Caki2 (cell line): ENCODE results near the gene PRR14L. TPM values are rescaled to one million over a fixed set of nuclear protein-coding genes. Genes with fewer than 3 reads are reported as not detected.
"Not testable (repeated sequence)": the region's sequence is repeated elsewhere in the genome, so short reads cannot be mapped to it uniquely, and the experiment has no call there.

ENCODE experiments used
- DNase-seq: peaks from one replicate; pipeline ENCODE4 v3.0.0-alpha.2; 2015; ENCODE audit warnings: low read depth
- in situ Hi-C: cut with HindIII; loops from 2 replicates; pipeline ENCODE4 v1.10.0; 2016; ENCODE audit warnings: low sequenced_read_pairs, low pct_unique_long_range_greater_than_20kb, mixed read lengths
- total RNA-seq: library from RNA; depleted of rRNA; stranded (reverse); fragments of >200 nt; shearing (Covaris generic); gene quantifications from 2 replicates; pipeline ENCODE4 v1.2.3, GENCODE V29; 2014; ENCODE audit warnings: low replicate concordance

The PRR14L gene
- total RNA-seq, 1 experiment from 2014 or later = 5.5 TPM

DNA sequence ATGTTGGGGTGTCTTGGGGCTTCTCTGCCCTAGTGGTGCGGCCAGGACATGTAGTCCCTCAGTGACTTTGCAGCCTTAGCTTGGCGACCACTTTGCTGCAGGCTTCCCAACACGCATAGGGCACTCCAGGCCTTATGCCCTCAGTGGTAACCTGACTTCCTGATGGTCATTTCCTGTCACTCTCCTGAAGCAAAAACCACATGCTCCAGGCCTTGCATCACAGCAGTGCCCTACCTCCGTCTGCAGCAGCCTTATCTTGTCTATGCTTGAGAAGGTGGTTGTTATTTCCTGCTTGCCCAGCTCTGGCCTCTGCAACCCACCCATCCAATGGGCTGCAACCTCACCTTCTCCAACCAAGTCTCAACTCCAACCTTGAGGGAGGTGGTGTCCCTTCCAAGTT, 54.5 kb downstream of the PRR14L start:
- no peak for DNase-seq
- in situ Hi-C loops = no loop called here

GRCh38 chr22:31694046-31694445, 55.9 kb downstream of the PRR14L start:
- in situ Hi-C loops, DNase-seq: not testable (repeated sequence)

GRCh38 chr22:31692186-31692886, 57.6 kb downstream of the PRR14L start:
- no peak for DNase-seq
- in situ Hi-C loops = no loop called here

- in situ Hi-C loops = no loop called here
Measured at GRCh38 chr22:31691408-31691807, 58.5 kb downstream of the PRR14L start.

DNA sequence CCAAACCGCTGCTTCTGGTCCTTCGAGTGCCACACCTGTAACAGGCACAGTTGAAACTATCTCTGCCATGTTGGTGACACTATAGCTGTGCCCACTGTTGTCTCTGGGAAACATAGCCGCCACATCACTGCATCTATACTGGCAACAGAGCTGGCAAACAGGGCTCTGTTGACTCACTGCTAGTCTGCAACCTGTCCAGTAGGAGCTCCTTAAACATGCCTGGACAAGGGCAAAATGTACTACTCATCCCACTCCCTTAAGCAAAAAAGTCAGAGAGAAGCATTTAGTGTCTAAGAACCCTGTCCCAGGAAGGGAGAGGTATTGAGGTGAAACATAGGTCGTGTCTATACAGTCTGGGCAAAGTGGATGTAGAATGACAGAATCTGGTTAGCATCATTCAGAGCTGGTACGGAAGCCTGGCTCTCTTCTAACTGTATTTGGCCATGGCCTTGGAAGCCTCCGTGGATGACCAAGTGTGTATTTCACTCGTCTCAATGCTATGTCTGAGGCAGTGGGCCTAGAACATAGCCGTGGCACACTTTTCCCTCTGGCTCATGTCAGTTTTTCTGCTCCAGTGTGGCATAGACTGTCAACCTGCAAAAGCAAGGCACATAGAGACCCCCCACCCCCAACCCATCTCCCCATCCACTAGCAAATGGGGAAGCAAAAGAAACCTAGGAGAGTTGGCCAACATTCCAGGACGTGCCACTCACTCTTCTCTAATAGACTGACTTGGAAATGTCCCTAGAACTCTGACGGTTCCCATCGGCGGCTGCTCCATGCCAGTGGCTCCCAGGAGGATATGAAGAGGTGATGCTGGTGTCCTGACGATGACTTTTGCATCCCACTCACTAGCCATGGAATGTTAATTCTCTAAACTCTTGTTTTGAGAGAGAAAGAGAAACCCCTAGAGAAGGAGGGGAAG, 66.5 kb downstream of the PRR14L start:
- in situ Hi-C loops = no loop called here
- DNase-seq = no peak

More at GRCh38 chr22:31691408-31691807, 58.5 kb downstream of the PRR14L start:
- DNase-seq = no peak

DNA sequence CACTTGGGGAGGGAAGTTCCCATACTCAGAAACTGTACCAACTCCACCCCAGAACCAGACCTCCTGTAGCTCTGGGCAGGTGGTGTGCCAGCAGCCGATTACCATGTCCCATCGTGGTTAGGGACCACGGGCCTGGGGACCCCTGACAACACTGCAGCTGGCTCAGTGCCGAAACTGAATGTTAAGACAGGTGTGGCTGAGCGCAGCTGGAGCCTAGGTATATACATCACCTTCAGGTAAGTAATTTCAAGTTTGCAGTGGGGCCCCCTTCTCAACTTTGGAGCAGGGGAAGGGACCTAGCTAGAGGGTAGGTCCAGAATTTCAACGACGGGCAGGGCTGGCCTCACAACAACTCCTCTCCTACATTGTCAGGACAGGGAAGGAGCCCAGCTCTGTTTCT, 67.2 kb downstream of the PRR14L start:
- no peak for DNase-seq
- in situ Hi-C loops = no loop called here

DNA sequence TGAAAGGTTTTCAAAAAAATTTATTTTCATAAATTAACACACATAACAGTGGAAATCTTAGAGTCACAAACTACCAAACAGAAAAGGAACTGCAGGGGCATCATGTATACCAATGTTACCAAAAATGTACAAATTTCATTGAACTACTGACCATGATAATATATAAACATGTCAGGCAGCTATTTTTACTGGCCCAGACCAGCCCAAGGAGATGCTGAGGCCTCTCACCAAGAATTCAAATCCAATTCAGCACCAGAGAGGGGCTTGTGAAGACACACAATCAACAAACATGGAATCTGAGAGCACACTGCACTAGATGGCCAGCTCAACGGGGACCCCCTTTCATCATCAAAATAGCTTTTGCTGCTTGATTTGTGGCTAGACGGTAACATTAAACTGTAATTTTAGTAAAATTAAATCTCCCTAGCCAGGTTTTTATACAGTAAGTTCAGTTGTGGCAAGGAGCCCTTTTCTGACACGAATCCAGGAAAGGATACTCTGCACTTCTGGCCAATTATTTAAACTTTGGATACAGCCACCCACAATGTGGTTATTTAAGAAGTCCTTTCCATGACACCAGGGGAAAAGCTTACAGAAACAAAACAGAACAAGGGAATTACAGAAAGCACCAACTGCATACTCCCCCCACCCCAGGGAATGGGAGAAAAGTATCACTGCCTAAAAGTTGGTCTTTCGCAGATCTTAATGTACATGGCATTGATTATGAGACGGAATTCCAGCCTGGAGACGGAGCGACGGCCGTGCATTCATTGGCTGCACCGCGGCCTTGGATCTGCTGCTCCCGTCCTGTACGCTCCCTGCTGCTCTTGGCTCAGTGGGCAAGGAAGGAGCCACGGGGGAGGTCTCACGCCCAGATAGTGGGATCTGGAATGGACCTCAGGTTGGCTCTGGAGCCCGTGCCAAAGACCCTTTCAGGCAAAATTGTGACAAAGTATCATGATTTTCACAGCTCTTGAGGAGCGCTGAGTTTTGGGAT, 68.3 kb downstream of the PRR14L start:
- no peak for DNase-seq
- in situ Hi-C loops = no loop called here

DNA sequence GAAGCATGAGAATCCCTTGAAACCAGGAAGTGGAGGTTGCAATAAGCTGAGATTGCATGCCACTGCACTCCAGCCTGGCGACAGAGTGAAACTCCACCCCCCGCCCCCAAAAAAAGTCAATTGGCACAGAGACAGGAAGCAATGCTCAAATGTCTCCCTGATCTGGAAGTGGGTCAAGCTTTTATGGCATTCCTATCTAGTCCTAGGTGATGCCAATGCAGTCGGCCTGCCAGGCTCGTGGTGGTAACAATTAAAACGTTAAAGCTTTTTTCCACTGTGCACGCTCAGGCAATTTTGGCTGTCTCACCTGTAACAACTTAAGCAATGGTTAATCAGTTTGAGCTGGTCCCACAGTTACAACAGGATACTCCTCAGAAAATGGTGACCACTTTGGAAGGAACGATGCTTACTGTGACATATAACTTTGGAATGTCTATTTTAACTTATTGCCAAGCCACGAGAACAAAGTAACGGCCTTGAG, 69.0 kb downstream of the PRR14L start:
- DNase-seq = no peak
- in situ Hi-C loops = no loop called here

- in situ Hi-C loops = no loop called here
- no peak for DNase-seq
Measured at GRCh38 chr22:31678748-31679147, 71.2 kb downstream of the PRR14L start.

GRCh38 chr22:31676700-31677099, 73.2 kb downstream of the PRR14L start:
- DNase-seq = peak; percentile 99
- in situ Hi-C loops = no loop called here

- in situ Hi-C loops, DNase-seq: not testable (repeated sequence)
Measured at GRCh38 chr22:31674219-31674618, 75.7 kb downstream of the PRR14L start.

DNA sequence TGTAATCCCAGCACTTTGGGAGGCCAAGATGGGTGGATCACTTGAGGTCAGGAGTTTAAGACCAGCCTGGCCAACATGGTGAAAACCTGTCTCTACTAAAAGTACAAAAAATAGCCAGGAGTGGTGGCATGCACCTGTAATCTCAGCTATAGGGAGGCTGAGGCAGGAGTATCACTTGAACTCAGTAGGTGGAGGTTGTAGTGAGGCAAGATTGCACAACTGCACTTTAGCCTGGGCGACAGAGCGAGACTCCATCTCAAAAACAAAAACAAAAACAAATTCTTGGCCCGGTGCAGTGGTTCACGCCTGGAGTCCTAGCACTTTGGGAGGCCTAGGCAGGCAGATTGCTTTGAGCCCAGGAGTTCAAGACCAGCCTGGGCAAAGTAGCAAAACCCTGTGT, 81.1 kb downstream of the PRR14L start:
- in situ Hi-C loops, DNase-seq: not testable (repeated sequence)

DNA sequence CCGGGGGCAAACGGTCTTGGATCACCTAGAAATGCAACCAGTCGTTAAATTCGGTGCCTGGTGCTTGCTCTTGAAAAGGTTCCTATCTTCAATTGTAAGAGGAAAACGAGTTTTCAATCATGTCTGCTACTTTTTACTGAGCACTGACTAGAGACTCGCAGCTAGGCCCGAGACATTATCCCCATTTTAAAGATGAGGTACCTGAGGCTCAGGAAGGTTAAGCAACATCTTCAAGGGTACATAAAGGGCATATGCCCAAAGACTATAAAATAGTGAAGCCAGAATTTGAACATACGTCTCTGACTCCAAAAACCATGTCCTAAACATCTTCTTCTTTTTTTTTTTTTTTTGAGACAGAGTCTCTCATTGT, 87.3 kb downstream of the PRR14L start:
- in situ Hi-C loops = no loop called here
- no peak for DNase-seq

- in situ Hi-C loops = no loop called here
- peak; percentile 99 for DNase-seq
Measured at GRCh38 chr22:31661851-31662667, 87.9 kb downstream of the PRR14L start, which contains the start of gene PISD. TSS of gene PISD (minus strand) at chr22:31662215. CDS start at chr22:31662208, 7 bp downstream.

- in situ Hi-C loops = not testable (repeated sequence)
- peak; percentile 81 for DNase-seq
Measured at GRCh38 chr22:31660860-31661341, 89.0 kb downstream of the PRR14L start.

GRCh38 chr22:31659246-31659645, 90.7 kb downstream of the PRR14L start:
- no peak for DNase-seq
- in situ Hi-C loops = no loop called here

DNA sequence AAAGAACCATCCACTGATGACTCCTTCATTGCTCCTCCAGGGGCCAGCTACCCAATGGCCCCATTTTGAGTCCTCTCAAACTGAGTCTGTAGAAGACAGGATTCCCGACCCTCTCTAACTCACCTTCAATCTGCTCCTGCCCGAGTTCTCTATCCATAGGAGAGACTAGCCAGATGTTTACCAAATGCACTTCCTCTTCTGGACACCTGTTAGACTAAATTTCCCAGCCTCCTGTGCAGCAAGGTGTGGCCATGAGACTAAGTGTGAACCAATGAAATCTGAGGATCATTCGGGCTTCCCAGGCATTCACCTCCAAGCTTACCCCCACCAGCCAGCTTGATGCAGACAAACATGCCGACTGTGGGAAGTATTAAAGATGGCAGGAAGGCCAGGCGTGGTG, 95.5 kb downstream of the PRR14L start:
- in situ Hi-C loops = no loop called here
- DNase-seq = no peak
